Gastroesophageal sphincter (tissue), 4 donors: Measurements from ENCODE around the gene ZNF135. TPM values are rescaled to one million over a fixed set of nuclear protein-coding genes. Genes with fewer than 3 reads are reported as not detected.

Experiments
- ATAC-seq: fragments of 150-250 bp; one replicate; pipeline ENCODE4 v1.9.1; 2016; ENCODE audit warnings: mild to moderate bottlenecking, moderate library complexity
- H3K27ac ChIP-seq, 4 donors: fragments of 200-600 bp; sonication (generic) in 3 of 4; 1 replicate in 3 of 4; 2 replicates in 1 of 4; pipeline ENCODE4 v1.5.1; 2016 to 2019
- H3K27me3 ChIP-seq: fragments of 200-600 bp; sonication (generic); one replicate; pipeline ENCODE4 v1.5.1; 2019
- H3K36me3 ChIP-seq, 2 donors: fragments of 200-600 bp; sonication (generic); one replicate each; pipeline ENCODE4 v1.5.1; 2019; ENCODE audit warnings: control low read depth in 1 of 2
- H3K4me1 ChIP-seq, 3 donors: fragments of 200-600 bp; sonication (generic); 1 replicate in 2 of 3; 2 replicates in 1 of 3; pipeline ENCODE4 v1.5.1; 2016 to 2019; ENCODE audit warnings: control low read depth in 2 of 3
- H3K4me3 ChIP-seq, 2 donors: fragments of 200-600 bp; sonication (generic); one replicate each; pipeline ENCODE4 v1.5.1; 2019; ENCODE audit warnings: mild to moderate bottlenecking in 1 of 2, moderate library complexity in 1 of 2
- H3K9me3 ChIP-seq, 3 donors: fragments of 200-600 bp; sonication (generic); one replicate each; pipeline ENCODE4 v1.5.1; 2017 to 2019; ENCODE audit warnings: control low read depth in 2 of 3
- EP300 ChIP-seq: sonication (generic); formaldehyde crosslinking; IDR thresholded peaks from one replicate; pipeline ENCODE4 v1.6.1; 2017; ENCODE audit warnings: antibody characterized with exemption, mild to moderate bottlenecking
- POLR2A ChIP-seq, 2 donors: fragments of 450-650 bp; IDR thresholded peaks; one replicate each; pipeline ENCODE4 v1.6.1; 2017; ENCODE audit warnings: antibody characterized with exemption in 2 of 2, mild to moderate bottlenecking in 2 of 2, moderate library complexity in 1 of 2
- POLR2AphosphoS5 ChIP-seq: sonication (generic); formaldehyde crosslinking; IDR thresholded peaks from one replicate; pipeline ENCODE4 v1.6.1; 2017; ENCODE audit warnings: antibody characterized with exemption
- WGBS, 2 donors: methylation state at CpG; one replicate each; pipeline ENCODE4 v1.1.5; 2018; ENCODE audit warnings: low coverage in 1 of 2; 5-methylcytosine and 5-hydroxymethylcytosine counted together
- total RNA-seq, 4 donors: library from RNA; depleted of rRNA; stranded (reverse); fragments of >200 nt; gene quantifications; one replicate each; pipeline ENCODE4 v1.1.0, GENCODE V29; 2016
- TF ChIP-seq, protein P1 (sequence below), 4 experiments: fragments of 200-600 bp in 2 of 4; fragments of 450-650 bp in 2 of 4; sonication (generic) in 1 of 4; IDR thresholded peaks; one replicate each; pipeline ENCODE4 v1.5.1; 2017 to 2019; ENCODE audit warnings: antibody characterized with exemption in 4 of 4, mild to moderate bottlenecking in 2 of 4, moderate library complexity in 2 of 4

ZNF135 gene
- total RNA-seq, 4 donors from 2014 or later, result 5.8 to 9.0 (median 7.5) TPM

DNA sequence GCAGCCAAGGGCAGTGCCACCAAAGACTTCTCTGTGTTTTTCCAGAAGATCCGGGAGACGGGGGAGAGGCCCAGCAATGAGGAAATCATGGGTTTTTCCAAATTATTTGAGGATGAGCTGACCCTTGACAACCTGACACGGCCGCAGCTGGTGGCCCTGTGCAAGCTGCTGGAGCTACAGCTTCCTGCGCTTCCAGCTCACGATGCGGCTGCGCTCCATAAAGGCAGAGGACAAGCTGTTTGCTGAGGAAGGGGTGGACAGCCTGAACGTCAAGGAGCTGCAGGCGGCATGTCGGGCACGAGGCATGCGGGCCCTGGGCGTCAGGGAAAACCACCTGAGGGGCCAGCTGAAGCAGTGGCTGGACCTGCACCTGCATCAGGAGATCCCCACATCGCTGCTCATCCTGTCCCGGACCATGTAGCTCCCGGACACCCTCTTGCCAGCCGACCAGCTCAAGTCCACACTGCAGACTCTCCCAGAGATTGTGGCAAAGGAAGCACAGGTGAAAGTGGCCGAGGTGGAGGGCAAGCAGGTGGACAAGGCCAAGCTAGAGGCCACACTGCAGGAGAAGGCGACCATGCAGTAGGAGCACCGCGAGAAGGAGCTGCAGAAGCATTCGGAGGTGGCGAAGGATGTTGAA lies 13.6 kb upstream of the ZNF135 start:
- TF ChIP-seq POLR2AphosphoS5, result no peak
- TF ChIP-seq, protein P1, sequence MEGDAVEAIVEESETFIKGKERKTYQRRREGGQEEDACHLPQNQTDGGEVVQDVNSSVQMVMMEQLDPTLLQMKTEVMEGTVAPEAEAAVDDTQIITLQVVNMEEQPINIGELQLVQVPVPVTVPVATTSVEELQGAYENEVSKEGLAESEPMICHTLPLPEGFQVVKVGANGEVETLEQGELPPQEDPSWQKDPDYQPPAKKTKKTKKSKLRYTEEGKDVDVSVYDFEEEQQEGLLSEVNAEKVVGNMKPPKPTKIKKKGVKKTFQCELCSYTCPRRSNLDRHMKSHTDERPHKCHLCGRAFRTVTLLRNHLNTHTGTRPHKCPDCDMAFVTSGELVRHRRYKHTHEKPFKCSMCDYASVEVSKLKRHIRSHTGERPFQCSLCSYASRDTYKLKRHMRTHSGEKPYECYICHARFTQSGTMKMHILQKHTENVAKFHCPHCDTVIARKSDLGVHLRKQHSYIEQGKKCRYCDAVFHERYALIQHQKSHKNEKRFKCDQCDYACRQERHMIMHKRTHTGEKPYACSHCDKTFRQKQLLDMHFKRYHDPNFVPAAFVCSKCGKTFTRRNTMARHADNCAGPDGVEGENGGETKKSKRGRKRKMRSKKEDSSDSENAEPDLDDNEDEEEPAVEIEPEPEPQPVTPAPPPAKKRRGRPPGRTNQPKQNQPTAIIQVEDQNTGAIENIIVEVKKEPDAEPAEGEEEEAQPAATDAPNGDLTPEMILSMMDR (IDR thresholded peaks at IDR 0.05), result no peak
- TF ChIP-seq EP300, result no peak
- no peak for TF ChIP-seq POLR2A (IDR thresholded peaks at IDR 0.05)
- Histone ChIP-seq H3K4me3 (no peak overlapping the region), H3K27ac (no peak overlapping the region), H3K27me3 (peaks cover 13% of the 10 kb centered on the region), H3K36me3 (no peaks in the 10 kb centered on the region), H3K9me3 (peaks cover 0 to 98% (median 4%) of the 10 kb centered on the region in 3 donors), H3K4me1 (no peaks in the 10 kb centered on the region)
- no peak for ATAC-seq
- 97% methylated on average over 6 of the region's 24 CpGs; no CpG with 5 or more reads in 1 of the 2 donors for WGBS, 2 donors

DNA sequence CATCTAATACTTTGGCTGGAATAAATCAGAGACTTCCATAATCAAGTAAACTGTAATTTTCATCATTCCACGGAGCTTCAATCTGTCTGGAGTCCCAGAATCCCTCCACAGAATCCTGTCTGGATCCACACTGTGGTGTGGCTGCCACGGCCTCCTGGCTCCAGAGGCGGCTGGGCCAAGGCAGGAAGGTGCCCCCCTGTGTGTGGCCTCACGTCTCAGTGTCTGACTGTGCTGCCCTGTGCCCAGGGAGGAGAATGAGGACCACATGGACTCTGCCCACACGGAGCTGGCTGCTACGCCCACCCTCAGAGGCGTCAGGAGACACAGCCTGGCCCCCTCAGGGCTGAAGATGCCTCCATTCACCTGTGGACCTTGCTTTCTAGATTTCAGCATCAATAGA lies 12.2 kb upstream of the ZNF135 start:
- Histone ChIP-seq H3K9me3 (peaks cover 0 to 97% (median 4%) of the 10 kb centered on the region in 3 donors), H3K36me3 (no peaks in the 10 kb centered on the region), H3K27me3 (peaks cover 9% of the 10 kb centered on the region), H3K4me1 (no peaks in the 10 kb centered on the region), H3K4me3 (no peak overlapping the region), H3K27ac (no peak overlapping the region)
- no peak for ATAC-seq
- 100% methylated on average over 2 of the region's 7 CpGs; no CpG with 5 or more reads in 1 of the 2 donors for WGBS, 2 donors
- TF ChIP-seq POLR2A (IDR thresholded peaks at IDR 0.05) (no peak), EP300 (no peak), POLR2AphosphoS5 (no peak)
- TF ChIP-seq, protein P1 (IDR thresholded peaks at IDR 0.05), result no peak

DNA sequence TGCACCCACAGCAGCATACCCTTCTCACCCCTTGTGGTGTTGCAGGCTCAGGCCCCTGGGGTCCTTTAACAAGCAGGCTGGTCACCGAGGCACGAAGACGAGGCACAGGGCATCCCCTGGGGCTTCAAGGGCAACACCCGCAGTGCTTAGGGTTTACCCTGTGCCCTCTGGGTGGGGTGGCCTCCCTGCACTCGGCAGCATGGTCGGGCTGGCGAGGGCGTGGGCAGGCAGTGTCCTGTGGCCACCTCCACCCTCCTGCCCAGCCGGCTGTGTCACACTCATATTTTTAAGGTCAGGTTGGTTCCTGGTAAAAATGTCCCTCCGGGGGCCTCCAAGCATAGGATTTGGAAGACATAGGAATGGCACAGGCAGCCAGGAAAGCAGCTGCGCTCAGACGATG lies 11.4 kb upstream of the ZNF135 start:
- Histone ChIP-seq H3K36me3 (no peaks in the 10 kb centered on the region), H3K9me3 (peaks cover 0 to 98% (median 4%) of the 10 kb centered on the region in 3 donors), H3K4me3 (no peak overlapping the region), H3K4me1 (no peaks in the 10 kb centered on the region), H3K27me3 (peaks cover 6% of the 10 kb centered on the region), H3K27ac (no peak overlapping the region)
- TF ChIP-seq EP300 (no peak), POLR2AphosphoS5 (no peak), POLR2A (IDR thresholded peaks at IDR 0.05) (no peak)
- TF ChIP-seq, protein P1 (IDR thresholded peaks at IDR 0.05), result no peak
- WGBS, 2 donors, result 60 to 90% methylated on average over 1 to 2 of the region's 12 CpGs
- no peak for ATAC-seq

DNA sequence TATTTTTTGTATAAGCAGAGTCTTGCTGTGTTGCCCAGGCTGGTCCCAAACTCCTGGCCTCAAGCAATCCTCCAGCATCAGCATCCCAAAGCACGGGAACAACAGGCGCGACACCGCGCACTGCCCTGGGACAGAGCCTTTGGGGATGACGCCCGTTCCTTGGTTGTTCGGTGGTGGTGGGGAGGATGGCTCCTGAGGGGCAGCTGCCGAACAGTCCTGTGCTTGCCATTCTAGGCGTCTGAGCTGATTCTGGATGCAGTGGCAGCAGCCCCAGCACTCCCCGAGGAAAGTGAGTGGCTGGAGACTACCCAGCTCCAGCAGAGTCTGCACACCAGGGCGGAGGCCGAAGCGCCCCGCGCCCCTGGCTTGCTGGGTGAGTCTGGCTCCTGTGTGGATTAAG lies 6.8 kb upstream of the ZNF135 start:
- H3K4me3 ChIP-seq, result no peak overlapping the region
- H3K36me3 ChIP-seq, result no peaks in the 10 kb centered on the region
- H3K9me3 ChIP-seq, result peaks cover 0 to 77% (median 2%) of the 10 kb centered on the region in 3 donors
- H3K27ac ChIP-seq, result no peak overlapping the region
- WGBS, 2 donors, result no CpG with 5 or more reads among the region's 16 CpGs
- H3K27me3 ChIP-seq, result no peaks in the 10 kb centered on the region
- H3K4me1 ChIP-seq, result peaks cover 0 to 14% (median 0%) of the 10 kb centered on the region in 3 donors
- ATAC-seq, result no peak
- TF ChIP-seq POLR2A (IDR thresholded peaks at IDR 0.05), result no peak
- TF ChIP-seq POLR2AphosphoS5, result no peak
- TF ChIP-seq, protein P1 (IDR thresholded peaks at IDR 0.05), result no peak
- TF ChIP-seq EP300, result no peak
